Measurements from ENCODE around the gene CTNNA3. TPM values are rescaled to one million over a fixed set of nuclear protein-coding genes. Genes with fewer than 3 reads are reported as not detected.

CTNNA3 gene
- total and polyA plus RNA-seq, 2 of the 4 experiments (the other 2 are of a cell fraction): 0.19 to 0.90 TPM

DNA sequence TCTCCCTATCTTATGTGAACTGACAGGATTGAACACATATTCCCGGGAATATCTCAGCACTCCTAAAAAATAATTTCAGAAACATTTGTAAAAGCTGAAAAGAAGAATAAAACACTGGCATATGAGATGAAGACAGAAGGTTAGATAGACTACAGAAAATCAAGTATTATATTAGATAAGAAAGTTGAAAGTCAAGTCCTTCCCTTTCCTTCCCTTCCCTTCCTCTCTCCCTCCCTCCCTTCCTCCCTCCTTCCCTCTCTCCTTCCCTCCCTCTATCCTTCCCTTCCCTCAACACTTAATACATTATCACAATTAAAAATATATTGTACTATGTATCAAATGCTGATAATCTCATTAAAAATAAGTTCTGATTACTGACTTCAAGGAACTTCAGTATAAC is 122.5 kb downstream of the CTNNA3 start:
- Histone ChIP-seq H3K9ac (ENCODE audit: low read depth, low read length) (no peak overlapping the region), H2AFZ (replicated peaks; ENCODE audit: low read length, poor library complexity) (no peak overlapping the region), H3K79me1 (ENCODE audit: low read depth in 1 of 2, low read length in 2 of 2) (no peaks in the 10 kb centered on the region), H3K14ac (replicated peaks; ENCODE audit: low read depth, low read length) (no peak overlapping the region), H3K27ac (ENCODE audit: insufficient read depth, low read length) (no peak overlapping the region), H2BK15ac (ENCODE audit: low read depth, low read length) (no peak overlapping the region), H3K4me3 (ENCODE audit: insufficient read depth, low read depth, low read length) (no peak overlapping the region), H4K91ac (ENCODE audit: insufficient read depth, low read depth, low read length) (no peak overlapping the region), H3K18ac (ENCODE audit: low read depth, low read length) (no peak overlapping the region), H3K27me3 (ENCODE audit: control insufficient read depth, insufficient read depth, low read length) (no peaks in the 10 kb centered on the region; the same call in 1 of the 2 replicates), H3K56ac (ENCODE audit: extremely low read depth, insufficient read depth, low read length) (no peak overlapping the region), H3K4me2 (ENCODE audit: low read depth, low read length) (no peak overlapping the region), H3K23ac (ENCODE audit: low read depth, low read length) (no peak overlapping the region), H4K20me1 (ENCODE audit: insufficient read depth, low read length) (no peaks in the 10 kb centered on the region), H4K8ac (ENCODE audit: low read depth in 2 of 2, low read length in 2 of 2) (no peak overlapping the region), H2BK5ac (ENCODE audit: low read depth, low read length, poor library complexity, severe bottlenecking) (no peak overlapping the region), H3K4me1 (ENCODE audit: control insufficient read depth, insufficient read depth, low read length) (no peaks in the 10 kb centered on the region), H3K9me1 (ENCODE audit: insufficient read depth, low read length) (no peaks in the 10 kb centered on the region), H3K36me3 (ENCODE audit: control insufficient read depth, insufficient read depth, low read length) (no peaks in the 10 kb centered on the region), H2AK9ac (replicated peaks; ENCODE audit: low read depth, low read length, poor library complexity) (no peak overlapping the region), H2BK20ac (ENCODE audit: low read depth, low read length) (no peak overlapping the region), H3K9me3 (ENCODE audit: control insufficient read depth, insufficient read depth, low read length) (no peaks in the 10 kb centered on the region), H2AK5ac (ENCODE audit: low read depth, low read length) (no peak overlapping the region), H4K5ac (ENCODE audit: low read depth, low read length) (no peak overlapping the region), H2BK120ac (ENCODE audit: low read depth, low read length) (no peak overlapping the region), H3K4ac (ENCODE audit: low read depth, low read length) (no peak overlapping the region)
- intact Hi-C loops (cut with micrococcal nuclease): no loop called here
- ATAC-seq (ENCODE audit: low read depth) (no peak), DNase-seq (no peak)
- ChIA-PET CTCF (no interaction called here), POLR2A (ENCODE audit: unreplicated experiment) (no interaction called here)
- no TSS peak for BruUV-seq (replicated peaks)
- dilution Hi-C loops (cut with HindIII; ENCODE audit: low sequenced_read_pairs, unreplicated experiment): no loop called here
- in situ Hi-C loops (cut with MboI; ENCODE audit: low sequenced_read_pairs): no loop called here
- no CpG with 5 or more reads among the region's 1 CpG for WGBS, 2 experiments (ENCODE audit: extremely low coverage in 2 of 2, insufficient read length in 1 of 2)
- TF ChIP-seq, protein P1, sequence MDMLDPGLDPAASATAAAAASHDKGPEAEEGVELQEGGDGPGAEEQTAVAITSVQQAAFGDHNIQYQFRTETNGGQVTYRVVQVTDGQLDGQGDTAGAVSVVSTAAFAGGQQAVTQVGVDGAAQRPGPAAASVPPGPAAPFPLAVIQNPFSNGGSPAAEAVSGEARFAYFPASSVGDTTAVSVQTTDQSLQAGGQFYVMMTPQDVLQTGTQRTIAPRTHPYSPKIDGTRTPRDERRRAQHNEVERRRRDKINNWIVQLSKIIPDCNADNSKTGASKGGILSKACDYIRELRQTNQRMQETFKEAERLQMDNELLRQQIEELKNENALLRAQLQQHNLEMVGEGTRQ (IDR thresholded peaks at IDR 0.05; ENCODE audit: low read depth, low read length): no peak
- TF ChIP-seq MAZ (IDR thresholded peaks at IDR 0.05; ENCODE audit: borderline replicate concordance, low read depth, low read length): no peak
- TF ChIP-seq MXI1 (IDR thresholded peaks at IDR 0.05; ENCODE audit: borderline replicate concordance, low read depth, low read length): no peak
- no peak for TF ChIP-seq BHLHE40 (IDR thresholded peaks at IDR 0.05; ENCODE audit: low read depth, low read length)
- TF ChIP-seq ELK1 (IDR thresholded peaks at IDR 0.05; ENCODE audit: borderline replicate concordance, low read depth, low read length): no peak
- no peak for TF ChIP-seq RAD21 (IDR thresholded peaks at IDR 0.05; ENCODE audit: low read length)
- no peak for TF ChIP-seq POLR2A (IDR thresholded peaks at IDR 0.05; ENCODE audit: low read depth, low read length)
- no peak for TF ChIP-seq NFE2L2 (IDR thresholded peaks at IDR 0.05; ENCODE audit: low read depth, low read length)
- no peak for TF ChIP-seq CHD1 (IDR thresholded peaks at IDR 0.05; ENCODE audit: low read depth, low read length)
- no peak for TF ChIP-seq CEBPB (IDR thresholded peaks at IDR 0.05; ENCODE audit: low read depth, low read length)
- no peak for TF ChIP-seq SMC3 (IDR thresholded peaks at IDR 0.05; ENCODE audit: low read depth, low read length)
- TF ChIP-seq FOS (IDR thresholded peaks at IDR 0.05; ENCODE audit: low read depth, low read length): no peak
- TF ChIP-seq RFX5 (IDR thresholded peaks at IDR 0.05; ENCODE audit: low read depth, low read length): no peak
- TF ChIP-seq MAFK (IDR thresholded peaks at IDR 0.05; ENCODE audit: low read depth, low read length): no peak
- TF ChIP-seq, protein P2, sequence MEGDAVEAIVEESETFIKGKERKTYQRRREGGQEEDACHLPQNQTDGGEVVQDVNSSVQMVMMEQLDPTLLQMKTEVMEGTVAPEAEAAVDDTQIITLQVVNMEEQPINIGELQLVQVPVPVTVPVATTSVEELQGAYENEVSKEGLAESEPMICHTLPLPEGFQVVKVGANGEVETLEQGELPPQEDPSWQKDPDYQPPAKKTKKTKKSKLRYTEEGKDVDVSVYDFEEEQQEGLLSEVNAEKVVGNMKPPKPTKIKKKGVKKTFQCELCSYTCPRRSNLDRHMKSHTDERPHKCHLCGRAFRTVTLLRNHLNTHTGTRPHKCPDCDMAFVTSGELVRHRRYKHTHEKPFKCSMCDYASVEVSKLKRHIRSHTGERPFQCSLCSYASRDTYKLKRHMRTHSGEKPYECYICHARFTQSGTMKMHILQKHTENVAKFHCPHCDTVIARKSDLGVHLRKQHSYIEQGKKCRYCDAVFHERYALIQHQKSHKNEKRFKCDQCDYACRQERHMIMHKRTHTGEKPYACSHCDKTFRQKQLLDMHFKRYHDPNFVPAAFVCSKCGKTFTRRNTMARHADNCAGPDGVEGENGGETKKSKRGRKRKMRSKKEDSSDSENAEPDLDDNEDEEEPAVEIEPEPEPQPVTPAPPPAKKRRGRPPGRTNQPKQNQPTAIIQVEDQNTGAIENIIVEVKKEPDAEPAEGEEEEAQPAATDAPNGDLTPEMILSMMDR (conservative IDR thresholded peaks at IDR 0.05; ENCODE audit: low read depth, low read length): no peak
- TF ChIP-seq RCOR1 (IDR thresholded peaks at IDR 0.05; ENCODE audit: insufficient replicate concordance, low read length): no peak
